Neural progenitor cell (in vitro differentiated cells): Measurements from ENCODE around the gene CCDC7. TPM values are rescaled to one million over a fixed set of nuclear protein-coding genes. Genes with fewer than 3 reads are reported as not detected.
"Not testable (repeated sequence)": the region's sequence is repeated elsewhere in the genome, so short reads cannot be mapped to it uniquely, and the experiment has no call there.

ENCODE experiments used
- DNase-seq: peaks from one replicate; pipeline ENCODE4 v3.0.0-alpha.2; 2016; ENCODE audit warnings: low spot score
- H2AFZ ChIP-seq: fragments of 200-600 bp; sonication (generic); replicated peaks from 2 replicates; pipeline ENCODE4 v1.6.1; 2016; ENCODE audit warnings: antibody characterized with exemption
- H3F3A ChIP-seq: fragments of 200-600 bp; sonication (generic); 2 replicates; pipeline ENCODE4 v1.6.1; 2016; ENCODE audit warnings: antibody characterized with exemption, low read depth
- H3K27ac ChIP-seq: fragments of 200-600 bp; sonication (generic); 2 replicates; pipeline ENCODE4 v1.5.1; 2016; ENCODE audit warnings: mild to moderate bottlenecking
- H3K27me3 ChIP-seq: fragments of 200-600 bp; sonication (generic); 2 replicates; pipeline ENCODE4 v1.6.1; 2016; ENCODE audit warnings: mild to moderate bottlenecking, moderate library complexity
- H3K36me3 ChIP-seq: fragments of 200-600 bp; sonication (generic); 2 replicates; pipeline ENCODE4 v1.5.1; 2016
- H3K4me1 ChIP-seq: fragments of 200-600 bp; sonication (generic); 2 replicates; pipeline ENCODE4 v1.6.1; 2016; ENCODE audit warnings: mixed run types
- H3K4me2 ChIP-seq: fragments of 200-600 bp; sonication (generic); 2 replicates; pipeline ENCODE4 v1.6.1; 2016
- H3K4me3 ChIP-seq: fragments of 200-600 bp; sonication (generic); 2 replicates; pipeline ENCODE4 v1.5.1; 2016
- H3K79me2 ChIP-seq: fragments of 200-600 bp; sonication (generic); 2 replicates; pipeline ENCODE4 v1.6.1; 2016; ENCODE audit warnings: low read depth
- H3K9ac ChIP-seq: fragments of 200-600 bp; sonication (generic); 2 replicates; pipeline ENCODE4 v1.6.1; 2016
- H3K9me3 ChIP-seq: fragments of 200-600 bp; sonication (generic); 2 replicates; pipeline ENCODE4 v1.5.1; 2016; ENCODE audit warnings: low read depth
- H4K20me1 ChIP-seq: fragments of 200-600 bp; sonication (generic); 2 replicates; pipeline ENCODE4 v1.6.1; 2016; ENCODE audit warnings: low read depth
- H3K27ac Mint-ChIP-seq: 3 replicates; pipeline ENCODE4 v1.8.0; 2021; ENCODE audit warnings: mixed read lengths
- H3K27me3 Mint-ChIP-seq: 2 replicates; pipeline ENCODE4 v1.8.0; 2022; ENCODE audit warnings: low read depth, mild to moderate bottlenecking, inconsistent platforms, moderate library complexity, mixed read lengths; ENCODE audit not compliant: insufficient read depth
- H3K36me3 Mint-ChIP-seq: 3 replicates; pipeline ENCODE4 v1.8.0; 2021; ENCODE audit warnings: mixed read lengths
- H3K4me1 Mint-ChIP-seq: 3 replicates; pipeline ENCODE4 v1.8.0; 2021; ENCODE audit warnings: mixed read lengths
- H3K4me3 Mint-ChIP-seq: 3 replicates; pipeline ENCODE4 v1.8.0; 2021; ENCODE audit warnings: mild to moderate bottlenecking, moderate library complexity, mixed read lengths
- H3K9me3 Mint-ChIP-seq: 3 replicates; pipeline ENCODE4 v1.8.0; 2020; ENCODE audit warnings: mixed read lengths
- CTCF ChIP-seq: fragments of 200-600 bp; sonication (generic); IDR thresholded peaks from 2 replicates; pipeline ENCODE4 v1.5.1; 2017; ENCODE audit warnings: antibody characterized with exemption, mild to moderate bottlenecking
- EZH2 ChIP-seq: fragments of 200-600 bp; sonication (generic); IDR thresholded peaks from 2 replicates; pipeline ENCODE4 v1.6.1; 2017; ENCODE audit warnings: antibody characterized with exemption, mild to moderate bottlenecking, moderate library complexity
- EZH2phosphoT487 ChIP-seq: fragments of 200-600 bp; sonication (generic); IDR thresholded peaks from 2 replicates; pipeline ENCODE4 v1.6.1; 2017; ENCODE audit warnings: antibody characterized with exemption
- total RNA-seq: library from RNA; depleted of rRNA; stranded (reverse); fragments of >200 nt; gene quantifications from 2 replicates; pipeline ENCODE4 v1.2.3, GENCODE V29; 2015; ENCODE audit warnings: low replicate concordance

The CCDC7 gene
- total RNA-seq, 1 donor from 2014 or later: 6.9 TPM

GRCh38 chr10:32906595-32906994, 460.7 kb downstream of the CCDC7 start:
- Histone ChIP-seq H3K4me1 (no peaks in the 10 kb centered on the region), H3K4me3 (no peak overlapping the region), H3K9ac (no peak overlapping the region), H2AFZ (no peak overlapping the region), H4K20me1 (no peaks in the 10 kb centered on the region), H3F3A (no peaks in the 10 kb centered on the region), H3K9me3 (no peaks in the 10 kb centered on the region), H3K36me3 (peaks cover 15% of the 10 kb centered on the region), H3K27me3 (no peaks in the 10 kb centered on the region), H3K79me2 (no peaks in the 10 kb centered on the region), H3K27ac (no peak overlapping the region), H3K4me2 (no peak overlapping the region)
- no peak for DNase-seq
- peaks cover 2% of the 10 kb centered on the region for H3K27me3 Mint-ChIP-seq
- peaks cover 4% of the 10 kb centered on the region for H3K4me1 Mint-ChIP-seq
- H3K27ac Mint-ChIP-seq: no peak overlapping the region
- peaks cover 25% of the 10 kb centered on the region for H3K36me3 Mint-ChIP-seq
- H3K4me3 Mint-ChIP-seq: no peak overlapping the region
- no peaks in the 10 kb centered on the region for H3K9me3 Mint-ChIP-seq
- TF ChIP-seq EZH2phosphoT487 (no peak), EZH2 (no peak), CTCF (no peak)

GRCh38 chr10:32909456-32909855, 463.5 kb downstream of the CCDC7 start:
- Histone ChIP-seq H3K4me2 (no peak overlapping the region), H3K9ac (no peak overlapping the region), H3K4me3 (no peak overlapping the region), H3K36me3 (peaks cover 15% of the 10 kb centered on the region), H4K20me1 (no peaks in the 10 kb centered on the region), H3K4me1 (no peaks in the 10 kb centered on the region), H3K27me3 (no peaks in the 10 kb centered on the region), H3K9me3 (no peaks in the 10 kb centered on the region), H3K27ac (no peak overlapping the region), H3F3A (no peaks in the 10 kb centered on the region), H2AFZ (no peak overlapping the region), H3K79me2 (peaks cover 1% of the 10 kb centered on the region)
- Mint-ChIP-seq H3K4me3 (no peak overlapping the region), H3K4me1 (no peaks in the 10 kb centered on the region), H3K27ac (no peak overlapping the region), H3K9me3 (peaks cover 3% of the 10 kb centered on the region), H3K27me3 (peaks cover 2% of the 10 kb centered on the region), H3K36me3 (peaks cover 35% of the 10 kb centered on the region)
- DNase-seq: no peak
- TF ChIP-seq EZH2phosphoT487: no peak
- no peak for TF ChIP-seq EZH2
- TF ChIP-seq CTCF: no peak

- not testable (repeated sequence) for H3K79me2 ChIP-seq, H3K27me3 ChIP-seq, H2AFZ ChIP-seq, H3K27me3 Mint-ChIP-seq, DNase-seq, H3K9ac ChIP-seq, H3K4me3 Mint-ChIP-seq, H3K4me1 ChIP-seq, H3K4me2 ChIP-seq, H3K4me3 ChIP-seq, H3K9me3 Mint-ChIP-seq, H3K9me3 ChIP-seq, H4K20me1 ChIP-seq, H3K4me1 Mint-ChIP-seq, H3K27ac ChIP-seq, H3K27ac Mint-ChIP-seq, H3F3A ChIP-seq
- H3K36me3 Mint-ChIP-seq: peaks cover 41% of the 10 kb centered on the region
- H3K36me3 ChIP-seq: peaks cover 15% of the 10 kb centered on the region
Observed at GRCh38 chr10:32909970-32910369, 464.0 kb downstream of the CCDC7 start.

- Histone ChIP-seq H3K9ac (no peak overlapping the region), H3K4me1 (no peaks in the 10 kb centered on the region), H4K20me1 (no peaks in the 10 kb centered on the region), H3K27ac (no peak overlapping the region), H3K4me2 (no peak overlapping the region), H3F3A (no peaks in the 10 kb centered on the region), H3K79me2 (peaks cover 6% of the 10 kb centered on the region), H3K36me3 (peaks cover 15% of the 10 kb centered on the region), H3K27me3 (no peaks in the 10 kb centered on the region), H3K9me3 (no peaks in the 10 kb centered on the region), H2AFZ (no peak overlapping the region), H3K4me3 (no peak overlapping the region)
- peaks cover 18% of the 10 kb centered on the region for H3K9me3 Mint-ChIP-seq
- H3K27ac Mint-ChIP-seq: no peak overlapping the region
- H3K27me3 Mint-ChIP-seq: peaks cover 2% of the 10 kb centered on the region
- no peak for TF ChIP-seq EZH2phosphoT487
- TF ChIP-seq CTCF: no peak
- TF ChIP-seq EZH2: no peak
- peaks cover 54% of the 10 kb centered on the region for H3K36me3 Mint-ChIP-seq
- no peak overlapping the region for H3K4me3 Mint-ChIP-seq
- DNase-seq: no peak
- H3K4me1 Mint-ChIP-seq: no peaks in the 10 kb centered on the region
Observed at GRCh38 chr10:32911285-32912016, 465.5 kb downstream of the CCDC7 start.

- peaks cover 29% of the 10 kb centered on the region for H3K36me3 ChIP-seq
- not testable (repeated sequence) for H4K20me1 ChIP-seq, H3K27ac Mint-ChIP-seq, H3K79me2 ChIP-seq, H3K9me3 ChIP-seq, DNase-seq, H2AFZ ChIP-seq, H3K27me3 Mint-ChIP-seq, H3K27ac ChIP-seq, H3K4me1 Mint-ChIP-seq, H3K27me3 ChIP-seq, H3K4me2 ChIP-seq, H3F3A ChIP-seq, H3K4me3 ChIP-seq, H3K4me1 ChIP-seq, H3K9ac ChIP-seq, H3K4me3 Mint-ChIP-seq
- peaks cover 66% of the 10 kb centered on the region for H3K36me3 Mint-ChIP-seq
- H3K9me3 Mint-ChIP-seq: peaks cover 23% of the 10 kb centered on the region
Observed at GRCh38 chr10:32917817-32918216, 471.9 kb downstream of the CCDC7 start.
